Stimulated activated naive CD4-positive, alpha-beta T cell (primary cell): ENCODE results near the gene CHI3L1.
"Not testable (repeated sequence)": the region's sequence is repeated elsewhere in the genome, so short reads cannot be mapped to it uniquely, and the experiment has no call there.

Experiments
- DNase-seq, 6 experiments: peaks; one replicate each; lab custom pipeline; 2025; lab: John Stamatoyannopoulos, UW

CHI3L1 gene

GRCh38 chr1:203186446-203187303 is at the start of gene CHI3L1:
TSS of gene CHI3L1 (minus strand) at chr1:203186704. CDS start at chr1:203186623, 81 bp downstream.
- no peak for DNase-seq

- DNase-seq: not testable (repeated sequence)
Observed at GRCh38 chr1:203234901-203235300, 48.4 kb upstream of the CHI3L1 start.

GRCh38 chr1:203229471-203230135 is 43.1 kb upstream of the CHI3L1 start, which contains the start of gene CHIT1:
TSS of gene CHIT1 (minus strand) at chr1:203229673. CDS start at chr1:203229636, 37 bp downstream.
- DNase-seq: no peak

GRCh38 chr1:203228670-203229069 is 42.2 kb upstream of the CHI3L1 start:
- DNase-seq: no peak

- no peak for DNase-seq
Observed at GRCh38 chr1:203227371-203228083, 41.0 kb upstream of the CHI3L1 start.

GRCh38 chr1:203225071-203225470 is 38.6 kb upstream of the CHI3L1 start:
- no peak for DNase-seq

- DNase-seq: no peak
Observed at GRCh38 chr1:203223012-203223775, 36.7 kb upstream of the CHI3L1 start.

GRCh38 chr1:203219934-203220333 is 33.4 kb upstream of the CHI3L1 start:
- no peak for DNase-seq

- DNase-seq: no peak
Observed at GRCh38 chr1:203219171-203219570, 32.7 kb upstream of the CHI3L1 start.

- DNase-seq: no peak
Observed at GRCh38 chr1:203217668-203218067, 31.2 kb upstream of the CHI3L1 start.

GRCh38 chr1:203217139-203217655 is 30.7 kb upstream of the CHI3L1 start:
- DNase-seq: no peak

GRCh38 chr1:203216274-203217138 is 30.0 kb upstream of the CHI3L1 start:
- DNase-seq: peak in 5 of 6 experiments; percentile 3 to 60 (median 19)

GRCh38 chr1:203215573-203215972 is 29.1 kb upstream of the CHI3L1 start:
- DNase-seq: no peak

GRCh38 chr1:203214871-203215270 is 28.4 kb upstream of the CHI3L1 start:
- no peak for DNase-seq

- no peak for DNase-seq
Observed at GRCh38 chr1:203213126-203213525, 26.6 kb upstream of the CHI3L1 start.

- DNase-seq: no peak
Observed at GRCh38 chr1:203211812-203212211, 25.3 kb upstream of the CHI3L1 start.

GRCh38 chr1:203210988-203211387 is 24.5 kb upstream of the CHI3L1 start:
- no peak for DNase-seq

- no peak for DNase-seq
Observed at GRCh38 chr1:203210350-203210749, 23.8 kb upstream of the CHI3L1 start.

- DNase-seq: no peak
Observed at GRCh38 chr1:203208181-203208580, 21.7 kb upstream of the CHI3L1 start.

GRCh38 chr1:203207751-203208150 is 21.2 kb upstream of the CHI3L1 start:
- DNase-seq: no peak
